GM19372 (cell line): ENCODE measurements around the gene KCNQ2.
"Not testable (repeated sequence)": the region's sequence is repeated elsewhere in the genome, so short reads cannot be mapped to it uniquely, and the experiment has no call there.

Source experiments
- ATAC-seq: cut with Tn5 transposase; IDR thresholded peaks from one replicate; pipeline ENCODE4 v1.9.1; 2021; ENCODE audit warnings: mild to moderate bottlenecking, low read depth, moderate library complexity; ENCODE audit not compliant: unreplicated experiment

KCNQ2 gene

DNA sequence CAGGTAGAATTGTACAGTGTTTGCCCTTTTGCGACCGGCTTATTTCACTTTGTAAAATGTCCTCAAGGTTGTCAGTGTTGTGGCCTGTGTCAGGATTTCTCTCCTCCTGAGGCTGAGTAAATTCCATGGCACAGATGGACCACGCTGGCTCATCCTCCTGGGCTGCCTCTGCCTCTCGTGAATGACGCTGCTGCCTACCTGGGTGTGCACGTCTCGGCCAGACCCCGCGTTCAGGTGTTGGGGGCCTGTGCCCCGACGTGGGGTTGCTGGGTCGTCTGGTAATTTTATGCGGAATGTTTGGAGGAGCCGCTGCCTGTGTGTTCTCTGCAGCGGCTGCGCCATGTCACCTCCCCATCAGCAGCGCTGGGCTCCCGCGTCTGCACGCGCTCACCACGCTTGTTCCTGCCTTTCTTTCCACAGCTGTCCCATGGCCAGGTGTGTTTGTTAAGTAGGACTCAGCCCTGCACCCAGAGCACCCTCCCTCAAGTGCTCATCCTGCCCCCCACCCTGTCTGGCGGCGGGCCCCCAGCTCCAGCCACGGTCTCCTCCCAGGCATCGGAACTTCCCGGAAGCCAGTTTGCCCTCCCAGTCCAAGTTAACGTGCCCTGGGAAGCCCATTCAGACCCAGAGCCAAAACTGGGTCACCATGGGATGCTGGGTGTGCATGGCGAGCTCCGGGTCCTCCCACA, 75.2 kb downstream of the KCNQ2 start:
- ATAC-seq, result no peak

DNA sequence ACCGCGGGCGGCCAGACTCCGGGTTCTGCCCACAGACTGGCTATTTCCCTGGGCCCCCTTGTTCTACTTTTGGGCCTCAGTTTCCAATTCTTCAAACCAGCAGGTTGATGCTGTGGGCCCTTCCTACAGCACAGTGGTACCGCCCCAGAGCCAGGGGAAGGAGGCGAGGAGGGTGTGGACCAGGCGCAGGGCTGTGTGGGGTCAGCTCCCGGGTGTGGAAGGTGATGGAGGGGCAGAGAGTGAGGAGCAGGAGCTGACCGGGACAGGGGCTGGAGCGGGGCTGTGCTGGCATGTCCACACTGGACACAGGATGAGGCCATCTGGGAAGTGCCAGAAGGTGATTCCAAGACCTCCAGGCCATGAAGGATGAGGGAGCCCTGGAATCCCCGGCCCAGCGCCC, 76.2 kb downstream of the KCNQ2 start:
- no peak for ATAC-seq

GRCh38 chr20:63395723-63396122, 76.7 kb downstream of the KCNQ2 start:
- no peak for ATAC-seq

- no peak for ATAC-seq
These were observed 77.5 kb downstream of the KCNQ2 start for GRCh38 chr20:63394920-63395455.

DNA sequence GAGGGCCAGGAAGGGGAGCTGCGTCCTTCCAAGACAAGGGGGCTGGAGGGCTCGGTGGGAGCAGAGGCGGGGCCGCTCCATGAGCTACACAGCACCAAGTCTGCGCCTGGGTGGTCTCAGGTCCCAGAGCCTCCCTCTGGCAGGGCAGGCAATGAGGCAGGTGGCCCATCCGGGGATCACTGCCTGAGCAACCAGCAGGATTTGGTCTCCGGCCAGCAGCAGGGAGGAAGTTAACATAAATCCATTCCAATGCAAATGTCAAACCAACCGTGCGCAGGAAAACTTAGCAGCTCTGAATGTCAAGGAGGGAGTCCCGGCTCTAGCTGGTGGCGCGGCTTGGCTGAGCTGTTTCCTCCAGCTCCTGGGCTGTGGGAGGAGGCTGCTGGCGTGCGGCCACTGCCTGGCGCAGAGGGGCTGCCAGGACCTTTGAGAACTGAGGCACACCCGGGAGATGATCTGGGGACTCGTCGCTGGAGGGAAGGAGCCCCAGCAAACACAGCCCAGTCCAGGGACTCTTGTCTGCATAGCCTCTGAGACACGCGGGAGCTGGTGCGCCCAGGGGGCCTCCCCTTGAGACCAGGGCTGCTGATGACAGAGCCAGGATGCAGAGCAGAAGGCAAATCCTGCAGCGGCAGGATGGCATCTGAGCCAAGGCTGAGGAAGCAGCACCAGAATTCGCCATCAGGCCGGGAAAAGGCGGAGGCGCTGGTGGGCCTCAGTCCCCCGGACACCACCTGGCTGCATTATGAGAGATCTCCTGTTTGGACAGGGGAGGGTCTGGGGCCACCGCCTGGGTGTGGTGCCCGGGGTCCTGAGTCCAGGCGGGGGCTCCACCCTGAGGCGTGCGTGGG, 78.2 kb downstream of the KCNQ2 start:
- ATAC-seq, result no peak

DNA sequence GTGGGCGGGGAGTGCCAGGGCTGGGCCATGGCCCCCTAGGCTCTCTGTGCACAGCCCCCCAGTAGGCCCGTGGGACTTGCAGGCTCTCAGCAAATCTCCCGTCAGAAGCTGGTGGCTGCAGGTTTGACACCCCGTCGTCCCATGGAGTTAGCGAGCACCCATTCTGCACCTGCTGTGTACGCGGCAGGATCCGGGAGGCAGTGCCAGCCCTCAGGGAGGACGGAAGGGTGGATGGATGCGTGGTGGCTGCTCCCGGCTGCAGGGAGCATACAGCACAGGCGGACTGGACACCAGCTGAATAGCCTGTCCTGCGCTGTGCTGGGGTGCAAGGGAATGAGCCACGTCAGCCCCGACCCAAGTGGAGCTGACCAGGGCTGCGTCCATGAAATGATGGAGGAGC, 78.9 kb downstream of the KCNQ2 start:
- no peak for ATAC-seq

- ATAC-seq, result no peak
These were observed 79.7 kb downstream of the KCNQ2 start for GRCh38 chr20:63392465-63393365.

- ATAC-seq, result no peak
These were observed 84.5 kb downstream of the KCNQ2 start for GRCh38 chr20:63387917-63388316.

DNA sequence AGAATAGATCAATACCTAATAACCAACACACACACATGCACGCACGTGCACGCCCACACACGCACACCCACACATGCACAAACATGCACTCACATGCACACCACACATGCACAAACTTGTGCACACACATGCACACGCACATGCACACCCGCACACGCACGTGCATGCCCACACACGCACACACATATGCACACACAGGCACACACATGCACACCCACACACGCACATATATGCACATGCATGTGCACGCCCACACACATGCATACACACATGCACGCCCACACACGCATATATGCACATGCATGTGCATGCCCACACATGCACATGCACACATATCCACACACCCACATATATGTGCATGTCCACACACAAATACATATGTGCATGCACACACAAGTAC, 85.1 kb downstream of the KCNQ2 start:
- ATAC-seq, result no peak

DNA sequence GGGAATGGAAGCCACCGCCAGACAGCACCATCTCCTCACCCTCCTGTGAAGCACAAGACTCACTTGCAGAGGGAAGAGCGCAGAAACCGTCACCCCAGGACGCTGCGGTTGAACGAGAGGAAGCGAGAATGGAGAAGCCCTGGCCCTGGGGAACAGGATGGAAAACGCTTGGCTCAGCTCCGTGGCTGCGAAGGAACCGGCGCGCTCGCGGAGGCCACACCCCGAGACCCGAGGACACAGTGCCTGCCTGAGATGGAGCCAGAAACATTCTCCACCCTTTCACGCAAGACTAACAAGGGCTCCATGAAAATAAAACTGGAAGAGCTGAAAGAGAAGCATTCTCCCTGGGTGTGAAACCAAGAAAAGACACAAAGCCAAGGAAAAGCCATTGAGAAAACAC, 86.0 kb downstream of the KCNQ2 start:
- ATAC-seq, result no peak

- no peak for ATAC-seq
These were observed 86.6 kb downstream of the KCNQ2 start for GRCh38 chr20:63385819-63386218.

GRCh38 chr20:63384336-63384735, 88.1 kb downstream of the KCNQ2 start:
- no peak for ATAC-seq

DNA sequence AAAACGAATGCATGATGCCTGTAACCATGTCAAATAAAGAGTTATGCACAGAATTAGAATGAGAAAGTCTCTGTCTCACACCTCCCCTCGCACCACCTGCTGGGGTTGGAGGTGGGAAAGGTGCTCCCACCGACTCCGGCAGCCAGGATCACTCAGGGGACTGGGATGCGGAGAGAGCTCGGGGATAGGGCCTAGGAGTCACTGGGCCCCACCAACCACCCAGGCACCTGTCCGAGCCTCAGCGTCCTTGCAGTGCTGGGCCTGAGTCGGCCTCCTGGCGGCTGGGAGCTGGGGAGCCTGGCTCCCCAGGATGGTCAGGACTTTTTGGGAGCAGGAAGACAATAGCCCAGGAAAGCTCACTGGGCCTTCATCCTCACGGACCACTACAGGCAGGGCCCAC, 88.9 kb downstream of the KCNQ2 start:
- ATAC-seq, result no peak

GRCh38 chr20:63382551-63383300, 89.7 kb downstream of the KCNQ2 start:
- ATAC-seq, result no peak

DNA sequence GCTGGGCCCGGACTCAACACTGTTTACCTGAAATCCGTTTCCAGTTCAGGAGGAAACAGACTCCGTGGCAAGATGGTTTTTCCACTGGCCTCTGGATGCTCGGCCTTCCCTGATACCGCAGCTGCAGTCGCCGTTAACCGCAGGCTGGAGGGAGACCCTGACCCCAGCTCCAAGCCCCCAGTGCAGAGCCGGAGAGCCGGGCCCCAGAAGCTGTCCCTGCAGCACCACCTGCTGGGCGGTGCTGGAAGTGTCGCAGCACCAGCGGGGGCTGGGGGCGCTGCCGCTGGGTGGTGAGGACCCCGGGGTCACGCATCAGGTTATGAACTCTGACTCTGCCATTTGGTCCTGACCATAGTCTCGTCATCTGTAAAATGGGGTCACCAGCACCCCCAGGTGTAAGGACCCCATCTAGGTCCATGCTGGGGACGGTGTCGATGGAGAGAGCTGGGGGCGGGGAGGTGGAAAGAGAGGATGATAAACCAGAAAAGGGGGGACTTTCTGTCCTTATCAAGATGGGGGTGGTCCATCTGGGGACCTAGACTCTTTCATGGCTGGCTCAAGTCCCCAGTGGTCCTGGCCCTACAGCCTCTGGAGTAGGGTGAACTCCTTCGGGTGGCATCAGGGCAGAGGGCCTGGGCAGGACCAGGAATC, 90.5 kb downstream of the KCNQ2 start:
- ATAC-seq, result no peak

DNA sequence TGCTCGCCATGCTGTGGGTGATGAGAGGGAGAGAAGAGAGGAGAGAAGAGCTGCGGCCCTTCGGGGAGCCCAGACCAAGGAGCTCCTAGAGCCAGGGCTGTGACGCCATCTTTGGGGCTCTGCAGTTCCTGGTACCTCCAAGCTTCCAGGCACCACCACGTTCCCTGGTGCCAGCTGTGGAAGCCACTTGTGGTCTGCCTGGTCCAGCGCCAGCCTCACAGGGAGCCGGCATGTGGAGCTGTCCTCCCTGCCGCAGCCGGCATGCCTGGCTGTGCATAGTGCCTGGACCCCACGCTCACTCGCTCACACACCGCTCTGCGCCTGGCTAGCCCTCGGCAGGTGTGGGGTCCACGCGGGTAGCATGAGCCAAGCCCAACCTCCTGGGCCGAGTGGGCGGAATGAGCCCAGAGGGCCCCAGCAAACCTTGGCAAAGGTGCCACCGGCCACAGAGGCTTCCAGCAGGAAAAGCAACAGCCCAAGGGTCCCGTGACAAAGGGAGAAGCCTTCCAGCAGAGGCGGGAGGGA, 92.0 kb downstream of the KCNQ2 start:
- no peak for ATAC-seq

DNA sequence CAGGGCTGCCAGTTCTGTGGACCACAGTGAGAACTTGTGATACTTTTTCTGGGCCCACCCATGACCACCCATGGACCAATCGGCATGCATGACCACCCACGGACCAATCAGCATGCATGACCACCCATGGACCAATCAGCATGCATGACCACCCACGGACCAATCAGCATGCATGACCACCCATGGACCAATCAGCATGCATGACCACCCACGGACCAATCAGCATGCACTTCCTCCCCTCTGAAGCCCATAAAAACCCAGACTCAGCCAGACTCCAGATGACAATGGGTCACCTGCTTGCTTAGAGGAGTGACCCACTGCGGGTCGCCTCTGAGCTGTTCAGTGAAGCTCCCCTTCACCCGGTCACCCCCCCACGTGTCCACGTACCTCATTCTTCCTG, 92.6 kb downstream of the KCNQ2 start:
- not testable (repeated sequence) for ATAC-seq

GRCh38 chr20:63379296-63379695, 93.2 kb downstream of the KCNQ2 start:
- no peak for ATAC-seq

DNA sequence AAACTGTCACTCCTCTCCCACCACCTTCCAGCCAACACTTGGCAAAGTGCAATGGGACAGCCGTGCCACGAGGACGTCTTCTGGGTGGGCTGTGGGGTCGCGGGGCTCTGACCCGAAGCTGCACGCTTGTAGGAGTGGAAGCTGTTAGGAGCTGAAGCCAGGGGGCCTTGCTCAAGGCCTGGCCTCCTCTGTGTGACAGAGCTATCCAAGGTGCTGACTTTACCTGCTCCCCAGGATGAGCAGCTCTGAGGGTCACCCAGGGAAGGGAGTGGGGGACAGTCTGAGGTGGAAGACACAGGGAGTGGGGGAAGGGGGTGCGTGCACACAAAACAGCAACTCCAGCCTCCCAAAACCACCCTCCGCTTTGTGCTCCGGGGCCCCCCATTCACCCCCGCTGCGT, 93.8 kb downstream of the KCNQ2 start:
- ATAC-seq, result no peak
